Activated CD4-positive, alpha-beta T cell treated with anti-CD3 and anti-CD28 coated beads, Interleukin-2, Interleukin-4, amounts not matched to agents 100 ng/mL and 50 ng/mL, durations not matched to agents 16 hours and 8 hours (primary cell): ENCODE results near the gene KYNU.
"Not testable (repeated sequence)": the region's sequence is repeated elsewhere in the genome, so short reads cannot be mapped to it uniquely, and the experiment has no call there.

Experiments used
- DNase-seq: peaks from one replicate; pipeline ENCODE4 v3.0.0-alpha.2; 2020; ENCODE audit warnings: low spot score

The KYNU gene

DNA sequence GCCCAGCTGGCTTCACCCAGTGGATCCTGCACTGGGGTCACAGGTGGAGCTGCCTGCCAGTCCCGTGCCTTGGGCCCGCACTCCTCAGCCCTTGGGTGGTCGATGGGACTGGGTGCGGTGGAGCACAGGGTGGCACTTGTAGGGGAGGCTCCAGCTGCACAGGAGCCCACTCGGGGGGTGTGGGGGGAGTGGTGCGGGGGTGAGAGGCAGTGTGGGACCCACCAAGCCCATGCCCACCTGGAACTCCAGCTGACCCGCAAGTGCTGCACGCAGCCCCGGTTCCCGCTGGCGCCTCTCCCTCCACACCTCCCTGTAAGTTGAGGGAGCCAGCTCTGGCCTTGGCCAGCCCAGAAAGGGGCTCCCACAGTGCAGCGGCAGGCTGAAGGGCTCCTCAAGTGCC lies 212.1 kb downstream of the KYNU start:
- not testable (repeated sequence) for DNase-seq
